Hypothalamus (tissue), 51 donors: ENCODE measurements around the gene DPF3.
A peak's percentile ranks its signal among the peaks of the same experiment; 100 is the strongest.

Source experiments
- DNase-seq, 51 donors: peaks; one replicate each; lab custom pipeline; 2025; lab: John Stamatoyannopoulos, UW

Gene DPF3

DNA sequence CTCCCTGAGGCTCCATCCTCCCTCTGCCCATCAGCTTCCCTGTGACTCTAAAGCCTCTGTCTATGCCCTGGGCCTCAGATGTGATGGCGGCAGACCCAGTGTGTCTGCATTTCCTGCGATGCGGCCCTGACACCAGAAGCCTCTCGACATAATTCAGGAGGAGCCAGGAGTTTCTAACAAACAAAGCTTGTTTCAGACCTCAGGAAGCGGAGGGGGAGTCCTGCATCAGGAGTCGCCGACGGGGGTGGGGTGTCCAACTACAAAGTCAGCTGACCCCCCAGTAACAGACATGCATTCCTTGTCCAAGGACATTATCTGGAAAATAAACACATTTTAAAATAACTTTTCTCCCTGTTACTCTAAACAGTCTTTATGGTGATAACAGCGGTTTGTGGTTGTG, 167.5 kb downstream of the DPF3 start:
- peak in 2 of 51 donors; percentile 21 to 25 for DNase-seq

DNA sequence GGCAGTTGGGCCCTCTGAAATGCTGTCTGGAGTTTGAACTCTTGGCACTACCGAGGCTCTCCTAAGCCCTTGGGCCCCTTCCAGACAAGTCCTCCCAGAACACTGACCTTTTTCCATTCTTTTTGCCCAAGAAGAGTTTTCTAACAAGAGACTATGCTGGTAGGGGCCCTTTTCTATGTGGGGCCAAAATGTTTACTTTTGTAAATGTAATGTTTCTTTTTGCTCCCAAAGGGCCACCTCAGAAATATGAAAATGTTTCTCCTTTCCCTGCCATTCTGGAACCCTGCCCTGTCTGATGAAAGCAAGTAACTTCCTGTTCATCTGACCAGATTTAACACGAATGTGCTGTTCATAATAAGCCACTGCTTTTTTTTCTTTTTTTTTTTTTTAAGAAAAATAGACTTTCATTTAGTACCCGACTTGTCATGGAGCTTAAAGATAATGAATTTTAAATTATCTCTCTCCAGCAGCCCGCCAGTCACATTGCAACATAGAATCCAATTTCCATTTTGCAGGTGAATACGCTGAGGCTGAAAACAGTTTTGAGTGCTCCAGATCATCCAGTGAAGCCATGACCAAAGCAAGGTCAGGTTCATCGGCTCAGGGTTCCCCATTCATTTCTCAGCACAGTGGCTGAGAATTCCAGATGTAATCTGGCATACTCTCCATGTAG, 169.9 kb downstream of the DPF3 start:
- DNase-seq = peak in 4 of 51 donors; percentile 11 to 39 (median 19)

DNA sequence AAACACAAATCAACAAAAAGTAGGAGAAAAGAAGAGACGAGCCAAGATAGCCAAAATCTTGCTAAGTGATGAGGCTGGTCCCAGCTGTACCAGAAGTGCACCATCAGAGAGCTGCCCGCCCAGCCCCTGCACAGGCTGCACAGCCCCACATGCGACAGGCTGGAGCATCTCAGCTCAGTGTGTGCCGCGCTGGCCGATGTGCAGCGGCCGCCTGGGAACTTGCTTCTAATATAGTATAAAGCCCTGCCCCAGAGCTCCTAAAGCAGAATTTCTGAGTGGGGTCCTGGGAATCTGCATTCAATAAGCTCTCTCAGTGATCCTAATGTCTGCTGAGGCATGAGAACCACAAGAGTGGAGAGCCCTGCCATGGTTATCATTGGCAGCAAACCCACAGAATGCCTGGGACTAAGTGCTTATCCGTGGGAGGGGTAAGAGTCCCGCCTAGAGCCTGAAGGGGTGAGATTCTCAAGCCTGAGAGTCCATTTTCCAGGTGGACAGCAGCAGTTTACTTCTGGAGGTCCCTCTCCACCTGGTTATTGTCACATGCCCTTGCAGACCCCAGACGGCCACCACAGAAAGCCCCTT, 171.6 kb downstream of the DPF3 start:
- no peak for DNase-seq

DNA sequence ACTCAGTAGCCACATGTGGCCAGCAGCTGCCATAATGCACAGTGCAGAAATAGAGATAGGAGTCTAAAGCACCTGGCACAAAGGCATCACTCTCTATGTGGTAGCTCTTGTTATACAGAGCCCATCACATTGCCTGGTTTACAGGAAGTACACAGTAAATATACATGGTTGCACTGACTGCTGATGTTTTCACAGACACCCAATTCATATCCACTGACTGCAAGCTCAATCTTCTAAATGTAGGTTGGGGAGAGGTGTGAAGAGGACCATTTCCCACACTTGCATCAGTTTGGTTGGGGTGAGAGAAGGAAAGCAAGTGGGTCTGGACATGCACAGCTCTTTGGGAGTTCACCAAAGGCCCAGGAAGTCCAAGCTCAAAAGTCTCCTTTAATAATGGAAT, 172.8 kb downstream of the DPF3 start:
- no peak for DNase-seq

DNA sequence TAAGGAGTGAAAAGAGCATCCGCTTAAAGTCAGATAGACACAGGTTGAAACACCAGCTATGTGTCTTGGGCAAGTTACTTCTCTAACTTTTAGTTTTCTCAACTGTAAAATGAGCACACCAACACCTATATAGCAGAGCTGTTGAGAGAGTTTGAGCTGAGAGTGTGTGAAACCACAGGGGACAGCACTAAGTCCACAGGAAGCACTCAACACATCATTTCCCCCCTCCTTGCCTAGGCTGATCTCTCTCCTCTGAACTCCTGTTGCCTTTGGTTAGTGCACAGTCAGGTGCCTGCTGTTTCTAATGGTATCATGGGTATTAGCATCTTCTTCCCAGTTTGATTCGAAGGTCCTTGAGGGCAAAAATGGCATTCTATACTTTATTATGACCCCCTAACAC, 176.7 kb downstream of the DPF3 start:
- DNase-seq = no peak

DNA sequence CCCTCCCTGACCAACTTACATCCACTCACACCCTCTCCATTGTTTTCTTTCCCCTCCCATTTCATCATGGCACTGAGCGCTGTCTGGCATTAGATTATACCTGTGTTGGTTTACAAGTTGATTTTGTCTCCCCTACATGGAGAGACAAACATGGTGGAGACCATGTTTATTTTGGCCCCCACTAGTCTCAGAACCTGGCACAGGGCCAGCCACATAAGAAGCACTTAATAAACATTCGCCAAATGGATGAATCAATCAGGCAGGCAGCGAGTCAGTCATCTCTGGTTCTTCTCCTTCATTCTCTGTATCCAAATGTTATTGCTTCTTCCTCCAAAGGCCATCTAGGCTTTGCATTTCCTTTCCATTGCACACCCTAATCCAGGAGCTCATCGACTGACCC, 177.4 kb downstream of the DPF3 start:
- no peak for DNase-seq

DNA sequence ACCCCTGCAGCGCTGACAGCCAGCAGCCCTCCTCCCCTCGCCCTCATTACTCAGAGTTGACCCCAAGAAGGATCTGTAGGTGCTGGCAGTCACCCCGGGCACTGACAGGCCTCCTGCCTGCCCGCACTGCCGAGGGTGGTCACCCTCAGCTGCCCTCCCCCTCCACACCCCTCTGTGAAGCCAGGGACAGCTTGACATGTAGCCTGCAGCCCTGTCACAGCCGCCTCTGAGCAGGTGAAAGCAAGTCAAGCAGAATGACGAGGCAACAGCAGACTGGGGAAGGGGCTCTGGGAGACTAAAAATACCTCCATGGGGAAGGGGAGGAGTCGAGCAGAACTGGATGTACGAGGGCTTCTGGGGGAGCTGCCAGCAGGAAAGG, 178.1 kb downstream of the DPF3 start:
- peak in 7 of 51 donors; percentile 17 to 45 (median 28) for DNase-seq

DNA sequence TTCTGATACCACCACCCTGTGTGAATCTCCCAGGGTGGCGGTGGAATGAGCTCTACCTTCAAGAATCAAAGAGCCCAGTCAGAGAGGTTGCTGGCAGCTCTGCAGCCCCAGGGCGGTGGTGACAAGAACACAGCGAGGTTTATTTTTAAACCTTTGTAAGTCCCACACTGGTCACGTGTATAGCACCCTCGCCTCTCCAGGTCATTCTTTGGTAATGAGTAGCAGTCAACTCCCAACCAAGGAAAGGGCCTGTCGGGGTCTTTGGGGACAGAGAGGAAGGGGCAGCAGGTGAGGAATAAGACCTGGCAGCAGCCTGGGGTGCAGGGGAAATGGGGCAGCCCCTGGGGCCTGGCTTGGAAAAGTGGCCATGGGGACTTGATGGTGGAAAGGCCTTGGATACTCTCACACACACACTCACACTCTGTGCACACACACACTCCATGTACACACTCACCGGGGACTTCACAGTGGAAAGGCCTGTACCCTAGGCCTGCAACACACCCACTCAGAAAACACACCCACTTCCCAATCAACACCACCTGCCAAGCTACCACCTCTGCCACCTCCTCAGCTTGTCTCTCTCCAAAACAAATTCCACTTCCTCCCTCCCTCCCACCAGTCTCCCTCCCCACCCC, 178.6 kb downstream of the DPF3 start:
- peak in 5 of 51 donors; percentile 13 to 43 (median 24) for DNase-seq

DNA sequence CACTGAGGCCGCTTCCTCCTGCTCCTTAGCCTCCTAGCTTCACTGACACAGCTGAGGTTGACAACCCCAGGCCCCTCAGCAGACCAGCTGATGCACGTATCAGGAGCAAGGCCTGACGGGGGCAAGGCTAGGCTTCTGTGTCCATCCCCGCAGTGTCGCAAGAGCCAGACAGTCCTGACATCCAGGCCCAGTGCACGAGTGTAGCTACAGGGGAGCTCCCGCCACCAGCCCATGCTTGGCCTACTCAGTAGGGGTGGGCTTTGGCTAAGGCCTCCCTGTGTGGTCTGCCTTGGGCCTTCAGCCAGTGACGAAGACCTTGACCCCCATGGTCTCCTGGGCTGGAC, 179.1 kb downstream of the DPF3 start:
- no peak for DNase-seq

DNA sequence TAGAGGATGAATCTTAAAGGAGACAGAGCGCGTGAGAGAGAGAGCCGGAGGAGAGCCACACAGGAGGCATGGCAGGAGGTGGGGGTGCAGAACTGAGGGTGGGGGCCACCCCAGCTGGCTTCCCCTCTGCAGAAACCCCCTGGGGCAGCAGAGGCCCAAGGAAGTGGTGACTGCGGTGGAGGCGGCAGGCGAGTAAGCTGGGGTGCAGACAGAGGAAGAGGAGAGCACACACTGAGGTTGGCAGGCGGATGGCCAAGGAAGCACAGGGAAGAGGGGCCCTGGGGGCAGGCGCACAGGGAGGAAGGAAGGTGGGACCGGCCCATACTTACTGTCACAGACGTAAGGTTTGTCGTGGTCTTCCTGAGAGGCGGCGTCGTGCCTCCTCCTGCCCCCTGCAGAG, 179.8 kb downstream of the DPF3 start:
- no peak for DNase-seq

DNA sequence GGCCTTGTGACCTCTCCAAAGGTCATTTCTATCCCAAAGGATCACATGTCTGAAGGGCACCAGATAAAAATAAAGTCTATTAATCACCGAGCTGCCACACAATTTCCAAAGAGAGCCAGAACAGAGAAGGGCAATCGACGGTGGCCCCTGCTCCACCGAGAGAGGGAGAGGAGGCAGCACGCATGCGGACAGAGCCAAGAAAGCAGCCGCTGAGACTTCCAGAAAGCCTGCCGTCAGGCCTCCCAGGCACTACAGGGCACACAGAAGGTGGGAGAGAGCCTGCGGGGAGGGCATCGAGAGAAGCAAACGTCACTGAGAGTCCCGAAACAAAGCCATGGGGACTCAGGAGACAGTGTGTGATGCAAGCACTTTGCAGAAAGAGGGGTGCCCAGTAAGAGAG, 182.0 kb downstream of the DPF3 start:
- peak in 1 of 51 donors; percentile 21 for DNase-seq

DNA sequence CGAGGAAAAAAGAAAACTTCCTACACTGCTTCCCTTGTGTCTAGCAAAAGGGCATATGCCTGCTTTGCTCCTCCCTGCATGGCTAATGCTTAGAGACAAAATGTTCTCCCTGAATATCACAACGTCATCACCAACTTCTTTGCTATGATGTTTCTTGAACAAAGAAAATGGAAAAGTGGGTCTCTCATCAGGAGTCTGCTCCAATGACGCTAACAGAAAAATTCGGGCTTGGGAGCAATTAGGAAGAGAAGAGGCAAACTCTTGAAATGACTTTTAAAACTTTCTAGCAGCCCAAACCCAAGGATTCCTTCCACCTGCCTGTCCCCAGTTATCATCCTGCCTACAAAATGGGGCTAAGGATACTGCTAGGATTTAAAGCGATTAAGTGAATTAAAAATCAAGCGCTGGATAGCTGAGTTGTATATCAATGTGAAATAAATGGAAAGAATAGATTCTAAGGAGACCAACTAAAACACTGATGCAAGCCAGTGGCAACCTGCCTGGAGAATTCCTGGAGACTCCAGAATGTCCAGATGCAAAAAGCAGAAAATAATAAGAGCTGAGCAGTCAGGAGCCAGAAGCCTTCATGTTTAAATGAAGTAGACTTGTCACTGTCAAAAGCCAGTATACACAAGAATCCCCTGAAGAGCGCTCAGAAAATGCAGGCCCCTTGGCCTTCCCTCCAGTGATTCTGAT, 183.8 kb downstream of the DPF3 start:
- DNase-seq = peak in 4 of 51 donors; percentile 11 to 42 (median 22)

DNA sequence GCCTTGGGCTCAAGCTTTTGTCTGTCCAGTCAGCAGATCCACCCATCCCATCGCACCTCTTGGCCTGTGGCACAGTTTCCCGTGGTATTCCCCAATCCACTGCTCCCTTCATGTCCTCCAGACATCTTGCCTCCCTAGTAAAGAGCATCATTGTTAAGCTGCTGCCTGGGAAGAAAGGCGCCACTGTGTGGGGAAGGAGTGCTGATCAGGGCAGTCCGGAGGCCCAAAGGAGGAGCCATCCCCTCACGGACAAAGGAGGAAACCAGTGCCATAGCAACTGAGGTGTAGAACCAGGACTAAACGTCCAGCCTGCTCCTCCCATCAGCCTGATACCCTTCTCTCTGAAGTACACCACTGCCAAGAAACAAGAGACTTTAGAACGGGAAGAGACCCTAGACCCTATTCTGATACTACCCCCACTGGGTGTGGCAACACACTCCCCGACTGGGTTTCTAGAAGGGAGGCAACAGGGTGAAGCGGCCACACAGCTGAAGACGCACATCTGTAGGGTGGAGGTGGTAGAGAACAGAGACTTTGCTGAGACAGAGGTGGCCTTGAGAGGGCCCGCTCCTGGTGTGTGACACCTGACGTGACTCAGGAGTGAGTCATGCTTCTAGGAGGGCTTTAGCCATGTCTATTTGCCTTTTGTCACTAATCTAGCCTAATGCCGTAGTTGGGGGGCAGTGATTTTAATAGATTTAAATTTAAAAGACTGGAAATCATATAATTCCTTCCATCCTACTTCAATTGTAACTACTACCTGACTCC, 185.0 kb downstream of the DPF3 start:
- DNase-seq = peak in 33 of 51 donors; percentile 14 to 75 (median 48)

DNA sequence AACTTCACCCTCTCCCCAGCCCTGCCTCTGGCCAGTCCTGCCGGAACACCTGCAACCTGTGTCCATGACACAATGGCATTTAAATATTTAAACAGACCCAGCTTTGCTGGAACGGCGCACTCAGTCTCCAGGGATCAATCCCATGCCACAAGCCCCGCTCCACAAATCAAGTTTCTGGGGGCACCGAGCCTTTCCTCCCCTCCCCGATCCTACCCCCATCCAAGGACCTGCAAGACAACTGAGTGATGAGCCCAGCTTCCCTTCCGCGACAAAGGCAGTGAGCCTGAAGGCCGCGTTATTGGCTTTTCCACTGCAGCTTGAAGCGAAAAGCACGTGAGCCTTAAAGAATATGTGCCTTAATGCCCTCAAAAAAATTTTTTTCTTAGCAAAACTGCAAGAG, 185.7 kb downstream of the DPF3 start:
- no peak for DNase-seq

DNA sequence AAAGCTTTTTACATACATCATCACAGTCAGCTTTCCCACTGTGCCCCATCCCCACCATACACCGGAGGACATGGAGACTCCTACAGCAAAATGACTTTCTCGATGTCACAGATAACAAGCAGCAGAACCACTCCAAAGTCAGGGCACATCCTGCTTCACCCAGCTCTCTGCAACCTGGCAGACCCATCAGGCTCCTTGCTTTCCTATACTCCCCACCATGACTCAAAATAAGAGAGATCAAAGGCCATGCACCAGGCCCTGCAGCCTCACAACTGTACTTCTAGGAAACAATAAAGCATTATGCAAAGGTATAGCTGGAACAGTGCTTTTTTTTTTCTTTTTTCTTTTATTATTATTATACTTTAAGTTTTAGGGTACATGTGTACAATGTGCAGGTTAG, 187.4 kb downstream of the DPF3 start:
- DNase-seq = no peak

DNA sequence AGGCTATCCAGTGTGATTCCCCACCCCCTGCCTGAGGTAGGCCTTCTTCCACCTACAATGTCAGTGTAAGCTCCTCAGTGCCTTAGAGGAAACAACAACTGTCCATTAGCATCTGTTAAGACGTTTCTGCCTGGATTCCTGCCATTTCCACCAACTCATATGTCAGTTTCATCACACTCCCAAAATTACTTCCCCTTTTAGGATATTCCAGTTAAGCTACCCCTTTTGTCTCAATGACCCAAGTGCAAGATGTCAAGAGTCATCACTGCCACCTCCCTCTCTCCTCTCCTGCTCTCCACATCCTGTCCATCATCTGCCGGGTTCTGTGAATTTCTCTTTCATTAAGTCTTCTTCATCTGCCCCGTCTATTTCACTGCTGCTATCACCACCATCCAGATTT, 189.4 kb downstream of the DPF3 start:
- DNase-seq = no peak

DNA sequence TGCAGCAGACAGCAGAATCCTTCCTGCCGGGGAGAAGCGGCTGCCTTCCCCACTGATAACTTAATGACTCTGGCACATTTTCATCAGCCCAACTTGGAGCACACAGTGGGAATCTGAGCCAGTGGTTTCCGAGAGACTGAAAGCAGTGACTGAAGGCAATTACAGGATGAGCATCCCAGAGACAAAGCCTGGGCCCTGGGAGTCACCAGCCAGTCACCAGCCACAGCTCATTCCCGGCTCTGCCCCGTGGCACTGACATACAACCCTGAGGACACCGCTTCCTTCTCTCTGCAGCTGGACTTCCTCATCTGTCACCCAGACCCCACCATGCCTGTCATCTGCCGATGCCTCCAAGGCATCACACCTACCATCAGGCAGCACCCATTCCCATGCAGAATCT, 192.3 kb downstream of the DPF3 start:
- DNase-seq = peak in 5 of 51 donors; percentile 10 to 35 (median 12)

DNA sequence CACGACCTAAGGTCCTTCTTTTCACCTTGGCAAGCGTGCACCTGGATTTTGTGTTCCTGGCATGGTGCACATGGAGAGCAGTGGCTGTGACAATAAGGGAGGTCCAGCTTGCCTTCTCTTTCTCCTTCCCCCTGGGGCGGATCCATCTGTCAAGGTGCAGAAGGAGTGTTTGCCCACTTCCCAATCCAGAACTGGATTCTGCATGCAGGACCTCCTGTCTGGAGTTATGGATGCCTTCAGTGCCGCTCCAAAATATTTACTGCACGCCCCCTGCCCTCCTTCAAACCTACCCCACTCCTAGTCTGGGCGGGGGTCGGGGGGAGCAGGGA, 192.7 kb downstream of the DPF3 start:
- DNase-seq = no peak

DNA sequence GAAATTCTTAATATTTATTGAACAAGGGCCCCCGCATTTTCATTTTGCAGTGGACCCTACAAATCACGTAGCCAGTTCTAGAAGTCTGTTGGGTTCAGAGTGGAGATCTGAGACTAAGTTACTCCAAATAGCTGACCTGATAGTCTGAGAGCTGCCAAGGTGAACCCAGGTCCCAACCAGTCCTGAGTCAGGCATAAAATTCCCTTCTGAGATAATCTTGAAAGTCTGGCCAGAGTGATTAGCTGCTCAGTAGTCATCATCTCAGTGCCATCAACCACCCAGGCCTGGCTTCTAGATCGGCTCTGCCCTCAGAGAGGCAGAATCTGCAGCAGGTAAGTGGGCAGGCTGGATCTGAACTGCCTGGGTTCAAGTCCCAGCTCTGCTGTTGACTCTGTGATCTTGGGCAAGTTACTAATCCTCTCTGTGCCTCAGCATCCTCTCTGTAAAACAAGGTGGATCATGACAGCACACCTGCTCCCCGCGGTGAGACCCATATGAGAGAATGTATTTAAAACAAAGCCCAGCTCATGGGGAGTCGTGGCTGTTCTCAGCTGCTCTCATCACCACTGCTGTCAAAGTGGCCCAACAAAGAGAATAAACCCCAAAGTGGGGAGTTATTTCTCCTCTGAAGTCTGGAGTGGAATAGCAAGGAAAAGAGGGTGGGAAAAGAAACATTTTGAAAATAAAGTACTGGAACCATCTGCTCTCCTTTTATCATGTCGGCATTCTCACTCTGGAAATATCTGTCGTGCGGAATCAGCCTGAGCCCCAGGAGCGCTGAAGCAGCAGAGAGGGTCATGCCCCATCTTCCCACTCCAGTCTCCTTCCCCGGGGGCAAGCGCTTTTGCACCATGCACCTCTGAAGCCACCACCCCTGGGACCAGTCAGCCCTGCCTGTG, 193.3 kb downstream of the DPF3 start:
- no peak for DNase-seq

DNA sequence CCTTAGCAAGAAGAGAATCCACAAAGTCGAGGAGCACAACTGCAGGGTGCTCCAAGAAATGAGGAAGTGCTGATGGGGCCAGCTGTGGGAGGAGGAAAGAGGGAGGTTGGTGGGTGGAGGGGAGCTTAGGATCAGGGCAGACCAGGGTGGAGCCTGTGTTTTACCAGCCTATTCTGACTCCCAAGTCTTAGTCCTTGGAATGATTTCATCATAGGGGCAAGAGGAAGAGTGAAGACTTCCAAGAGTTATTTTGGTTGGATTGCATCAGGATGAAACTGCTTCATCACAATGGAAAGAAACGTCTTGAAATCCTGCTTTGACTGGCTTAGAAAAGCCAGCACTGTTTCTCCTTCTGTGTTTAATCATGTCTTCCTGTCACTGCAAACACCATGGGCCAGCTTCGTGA, 194.0 kb downstream of the DPF3 start:
- DNase-seq = no peak
